ENCODE measurements around the gene PTS. TPM values are rescaled to one million over a fixed set of nuclear protein-coding genes. Genes with fewer than 3 reads are reported as not detected.

The PTS gene
- total RNA-seq, 1 donor from 2014 or later = 24.8 TPM

DNA sequence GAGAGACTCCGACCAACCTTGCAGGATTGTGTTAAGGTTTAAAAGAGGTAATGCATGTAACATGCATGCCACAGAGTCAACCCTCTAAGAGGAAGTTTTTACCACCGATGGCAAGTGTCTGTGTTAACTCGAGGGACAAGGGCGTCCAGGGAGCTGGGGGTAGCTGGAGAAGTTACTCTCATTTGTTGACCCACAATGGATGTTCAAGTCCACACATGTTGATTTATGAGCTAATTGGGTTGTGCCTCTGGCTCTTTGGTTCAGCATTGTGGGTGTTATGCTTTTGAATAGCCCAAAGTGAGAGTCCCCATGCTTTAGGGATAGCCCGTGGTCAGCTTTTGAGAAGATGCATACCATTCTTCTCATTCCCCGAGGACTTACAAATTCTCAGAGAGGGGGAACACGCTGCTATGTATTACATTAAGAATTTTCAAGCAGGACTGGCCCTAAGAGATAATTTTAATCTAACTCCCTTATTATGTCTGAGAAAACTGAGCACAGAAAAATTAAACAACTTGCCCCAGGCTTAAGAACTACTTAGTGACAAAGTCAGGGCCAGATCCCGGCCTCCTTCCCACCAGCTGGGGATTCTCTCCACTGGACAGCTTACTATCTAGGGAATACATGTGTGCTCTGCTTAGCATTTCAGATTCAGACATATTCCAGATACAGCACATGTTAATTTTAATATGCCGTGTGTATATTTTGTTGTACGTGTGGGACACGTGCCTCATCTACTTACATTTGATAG lies 39.6 kb downstream of the PTS start:
- DNase-seq (ENCODE audit: low read depth in 2 of 2) = no peak

GRCh38 chr11:112266410-112266778 lies 40.2 kb downstream of the PTS start:
- no peak for DNase-seq (ENCODE audit: low read depth in 2 of 2)

DNA sequence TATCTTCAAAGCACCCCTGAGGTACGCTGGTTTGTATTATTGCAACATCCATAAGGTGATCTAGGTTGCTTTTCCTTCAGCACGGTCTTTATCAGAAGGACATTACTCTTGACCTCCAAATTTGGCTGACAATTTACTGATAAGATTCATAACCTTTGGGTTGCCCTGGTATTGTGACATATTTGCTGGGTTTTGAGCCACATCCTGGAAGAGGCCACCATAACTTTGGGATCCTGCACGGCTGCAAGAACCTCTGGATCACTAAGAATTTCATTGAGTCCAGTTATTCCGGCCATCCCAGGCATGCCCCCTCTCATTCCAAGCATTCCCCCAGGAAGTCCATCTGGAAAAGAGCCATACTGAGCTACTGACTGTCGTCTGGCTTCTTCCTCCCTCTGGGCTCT lies 41.0 kb downstream of the PTS start:
- DNase-seq (ENCODE audit: low read depth in 2 of 2) = no peak

DNA sequence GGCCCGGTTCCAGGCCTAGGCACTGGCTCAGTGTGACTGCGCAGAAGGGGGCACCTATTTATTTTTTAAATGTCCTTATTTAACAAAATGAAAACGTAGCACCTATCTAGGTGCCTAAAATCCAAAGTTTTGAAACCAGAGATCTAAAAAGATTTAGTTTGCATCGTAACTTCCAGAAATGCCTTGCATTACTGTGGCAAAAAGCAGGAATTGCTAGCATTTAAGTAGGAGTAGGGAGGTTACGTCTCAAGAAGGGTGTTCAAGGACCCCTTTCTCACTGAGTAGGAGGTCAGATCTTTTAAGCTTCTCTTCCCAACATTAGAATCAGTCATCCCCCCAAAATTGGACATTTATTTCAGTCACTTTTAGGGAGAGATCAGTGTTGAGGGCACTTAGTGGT lies 42.2 kb downstream of the PTS start:
- no peak for DNase-seq (ENCODE audit: low read depth in 2 of 2)

DNA sequence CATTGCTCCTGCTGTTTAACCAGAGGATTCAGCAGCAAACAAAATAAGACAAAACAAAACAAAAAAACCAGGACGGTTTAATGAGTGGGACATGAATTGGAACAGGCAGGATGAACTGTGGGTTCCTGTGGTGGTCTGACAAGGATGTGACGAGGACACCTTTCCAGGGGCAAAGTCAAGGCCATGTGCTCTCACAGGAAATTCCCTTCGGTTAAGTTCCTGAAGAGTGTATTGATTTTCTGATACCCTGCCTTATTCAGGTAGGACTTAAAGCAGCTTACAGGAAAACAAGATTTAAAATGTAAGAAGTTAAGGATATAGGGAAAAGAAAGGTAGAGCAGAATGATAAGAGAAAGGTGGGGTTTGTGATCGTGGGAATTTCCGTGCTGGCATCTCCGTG lies 42.9 kb downstream of the PTS start:
- no peak for DNase-seq (ENCODE audit: low read depth in 2 of 2)

GRCh38 chr11:112270551-112271180 lies 44.4 kb downstream of the PTS start:
- DNase-seq (ENCODE audit: low read depth in 2 of 2) = no peak

- no peak for DNase-seq (ENCODE audit: low read depth in 2 of 2)
Measured at GRCh38 chr11:112271242-112271641, 45.0 kb downstream of the PTS start.

DNA sequence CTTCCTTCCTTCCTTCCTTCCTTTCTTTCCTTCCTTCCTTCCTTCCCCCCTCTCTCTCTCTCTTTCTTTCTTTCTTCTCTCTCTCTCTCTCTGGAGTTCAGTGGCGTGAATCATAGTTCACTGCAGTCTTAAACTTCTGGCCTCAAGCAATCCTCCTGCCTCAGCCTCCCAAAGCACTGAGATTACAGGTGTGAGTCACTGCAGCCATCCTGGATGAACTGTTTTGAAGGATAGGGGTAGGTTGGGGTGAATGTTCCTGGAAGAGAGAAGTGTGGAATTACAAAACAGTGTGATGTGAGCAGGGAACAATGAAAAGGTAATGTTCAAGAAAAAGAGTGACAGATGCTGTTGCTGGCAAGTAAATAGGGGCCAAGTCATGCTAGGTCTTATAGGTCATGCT lies 46.8 kb downstream of the PTS start:
- no peak for DNase-seq (ENCODE audit: low read depth in 2 of 2)

- DNase-seq (ENCODE audit: low read depth in 2 of 2) = no peak
Measured at GRCh38 chr11:112274007-112274783, 48.0 kb downstream of the PTS start.

DNA sequence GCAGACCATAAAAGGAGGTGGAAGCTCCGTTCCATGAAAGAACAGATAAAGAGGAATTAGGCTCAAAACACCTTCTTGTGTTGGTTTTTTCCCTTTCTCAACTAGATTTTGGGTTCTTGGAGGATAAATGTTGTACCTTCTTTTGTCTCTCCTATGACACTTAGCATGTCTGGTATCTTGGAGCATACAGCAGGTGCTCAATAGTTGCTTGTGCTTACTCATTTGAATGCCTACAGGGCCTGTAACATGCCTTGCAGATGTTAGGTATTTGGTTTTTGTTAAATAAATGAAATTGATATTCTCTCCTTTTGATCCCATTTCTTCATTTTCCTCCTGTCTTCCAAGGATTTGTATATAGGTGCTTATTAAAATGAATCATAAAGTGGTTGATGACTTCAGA lies 50.8 kb downstream of the PTS start:
- DNase-seq (ENCODE audit: low read depth in 2 of 2) = no peak

- no peak for DNase-seq (ENCODE audit: low read depth in 2 of 2)
Measured at GRCh38 chr11:112277941-112278340, 51.7 kb downstream of the PTS start.

- no peak for DNase-seq (ENCODE audit: low read depth in 2 of 2)
Measured at GRCh38 chr11:112278803-112279202, 52.6 kb downstream of the PTS start.

DNA sequence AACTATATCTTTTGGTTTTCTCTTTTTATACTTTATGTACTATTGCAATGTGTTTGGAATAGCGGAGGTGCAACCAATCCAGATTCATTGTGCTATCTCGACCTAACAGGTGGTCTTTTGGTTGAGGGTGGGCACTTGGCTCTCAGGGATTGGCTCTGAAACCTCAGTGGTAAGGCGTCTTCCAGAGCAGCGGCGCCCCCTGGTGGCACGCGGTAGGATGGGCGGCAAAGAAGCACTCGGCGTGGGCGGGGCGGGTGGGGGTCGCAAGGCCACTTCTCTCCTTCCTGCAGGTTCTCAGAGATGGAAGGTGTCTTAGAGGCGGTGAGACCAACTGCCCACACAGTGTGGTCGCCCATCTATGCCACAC lies 53.7 kb downstream of the PTS start:
- peak; percentile 15 to 67 for DNase-seq (ENCODE audit: low read depth in 2 of 2)

DNA sequence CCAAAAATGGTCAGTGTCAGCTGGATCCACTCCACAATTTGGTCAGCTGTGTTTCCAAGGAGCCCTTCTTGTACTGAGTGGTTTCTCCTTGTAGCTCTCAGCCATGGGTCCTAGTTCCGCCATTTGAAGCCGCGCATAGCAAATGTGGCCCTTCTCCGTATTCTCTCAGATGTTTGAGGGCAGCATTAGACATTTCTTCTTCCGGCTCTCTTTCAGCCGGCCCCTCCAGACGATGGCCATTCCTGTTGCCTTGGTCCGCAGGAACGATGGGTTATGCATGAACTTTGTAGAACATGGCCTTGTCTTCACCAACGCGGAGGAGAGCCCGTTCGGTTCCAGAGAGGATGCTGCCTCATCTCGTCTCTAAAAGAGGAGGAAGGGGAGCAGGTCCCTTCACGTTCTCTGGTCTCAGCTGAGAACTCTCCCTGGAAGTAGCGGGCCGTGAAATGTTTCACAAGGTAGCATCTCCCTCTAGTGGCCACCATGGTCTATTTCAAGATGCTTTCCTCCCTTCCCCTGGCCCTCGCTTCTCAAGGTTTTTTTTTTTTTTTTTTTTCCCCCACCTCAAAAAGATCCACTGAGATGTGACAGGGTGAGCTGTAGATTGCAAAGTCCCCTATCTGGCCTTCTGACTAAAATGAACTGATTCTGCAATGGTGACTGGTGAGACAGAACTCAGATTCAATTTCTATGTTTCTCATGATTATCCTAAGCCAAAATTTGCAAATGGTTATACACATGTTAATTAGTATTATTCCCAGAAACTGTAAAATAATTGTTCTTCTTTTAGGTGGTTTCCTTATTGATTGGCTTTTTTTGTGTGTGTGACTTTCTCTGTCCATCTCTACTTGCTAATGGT lies 54.3 kb downstream of the PTS start:
- peak; percentile 52 to 84 for DNase-seq (ENCODE audit: low read depth in 2 of 2)

DNA sequence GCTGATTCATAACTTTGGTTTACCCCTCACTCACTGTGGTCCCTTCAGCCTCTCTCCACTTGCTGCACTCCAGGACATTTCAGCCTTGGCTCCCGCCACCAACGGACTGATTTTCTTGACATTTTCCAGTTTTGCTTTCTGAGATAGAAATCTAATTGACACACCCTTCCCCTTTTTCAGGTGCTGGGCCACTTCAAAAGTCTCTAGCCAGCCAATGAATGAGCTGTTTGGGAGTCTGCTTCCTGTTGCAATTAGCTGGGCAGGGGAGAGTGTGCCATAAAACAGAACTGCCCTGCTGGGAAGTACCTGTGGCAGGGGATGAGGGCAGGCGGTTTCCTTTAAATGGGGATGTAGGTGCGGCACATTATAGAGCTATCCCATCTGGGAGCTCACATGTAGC lies 55.5 kb downstream of the PTS start:
- no peak for DNase-seq (ENCODE audit: low read depth in 2 of 2)

Other genes with a start within 250 kb of the PTS start
- gene DLAT, start 201.0 kb upstream of the PTS start, total RNA-seq = 22.8 and 30.0 TPM in 2 replicates
- gene PIH1D2, start 152.4 kb upstream of the PTS start, total RNA-seq = 0.51 and 1.2 TPM in 2 replicates
- 12.6 and 13.9 TPM in 2 replicates for gene NKAPD1, start 152.1 kb upstream of the PTS start, total RNA-seq
- gene TIMM8B, start 139.7 kb upstream of the PTS start, total RNA-seq = 69.8 and 111 TPM in 2 replicates
- gene SDHD, start 139.6 kb upstream of the PTS start, total RNA-seq = 179 and 235 TPM in 2 replicates
- not detected in 2 replicates for gene IL18, start 62.3 kb upstream of the PTS start, total RNA-seq
- gene TEX12, start 59.1 kb upstream of the PTS start, total RNA-seq = not detected in 2 replicates
- gene BCO2, start 50.9 kb upstream of the PTS start, total RNA-seq = 0.13 and 0.63 TPM in 2 replicates
- gene PLET1, start 34.4 kb downstream of the PTS start, total RNA-seq = not detected in 2 replicates

Data from dermis microvascular lymphatic vessel endothelial cell (primary cell).